ENCODE measurements around the gene CD58.
"Not testable (repeated sequence)": the region's sequence is repeated elsewhere in the genome, so short reads cannot be mapped to it uniquely, and the experiment has no call there.

Gene CD58

GRCh38 chr1:116596742-116597307, 26.0 kb upstream of the CD58 start:
- not testable (repeated sequence) for H3K27ac Mint-ChIP-seq; H3K4me3 Mint-ChIP-seq; H3K9me3 Mint-ChIP-seq (ENCODE audit: low read depth); H3K4me1 Mint-ChIP-seq (ENCODE audit: low read depth); H3K27me3 Mint-ChIP-seq; H3K36me3 Mint-ChIP-seq

DNA sequence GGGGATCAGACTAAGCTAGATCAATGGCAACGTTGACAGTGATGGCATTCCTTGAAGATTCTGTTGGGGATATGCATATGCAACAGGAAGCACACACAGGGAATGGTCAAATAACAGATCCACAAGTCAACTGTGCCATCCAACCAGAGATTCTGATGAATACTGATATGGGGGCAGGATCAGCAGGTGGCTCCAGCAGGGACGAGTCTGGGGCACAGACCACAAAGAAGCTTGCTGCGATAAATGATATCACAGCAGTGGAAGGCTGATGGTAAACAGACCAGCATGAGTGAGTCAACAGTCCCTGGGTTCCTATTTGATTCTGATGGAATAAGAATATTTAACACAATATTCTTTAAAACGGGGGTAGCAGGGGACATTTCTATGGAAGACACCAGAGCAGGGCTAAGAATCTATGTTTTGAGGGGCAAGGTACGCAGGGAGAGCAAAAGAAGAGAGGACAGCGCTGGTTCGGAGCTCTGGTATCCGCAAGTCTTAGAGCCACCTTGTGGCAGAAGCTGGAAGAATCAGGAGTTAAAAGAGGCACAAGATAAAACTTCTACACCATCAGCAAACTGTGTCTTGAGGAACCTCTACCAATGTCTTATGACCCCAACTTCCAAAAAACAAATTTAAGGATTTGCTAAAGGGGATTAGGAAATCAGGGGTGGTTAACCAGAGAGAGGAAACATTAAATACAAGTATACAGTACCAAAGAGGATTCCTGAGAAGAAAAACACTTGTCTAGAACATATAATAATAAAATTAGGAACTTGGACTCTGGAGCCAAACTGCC, 25.3 kb upstream of the CD58 start:
- not testable (repeated sequence) for H3K4me1 Mint-ChIP-seq (ENCODE audit: low read depth); H3K9me3 Mint-ChIP-seq (ENCODE audit: low read depth); H3K27me3 Mint-ChIP-seq; H3K27ac Mint-ChIP-seq; H3K36me3 Mint-ChIP-seq
- peak overlapping the region; percentile 68 for H3K4me3 Mint-ChIP-seq

- not testable (repeated sequence) for H3K4me3 Mint-ChIP-seq; H3K27ac Mint-ChIP-seq; H3K9me3 Mint-ChIP-seq (ENCODE audit: low read depth); H3K36me3 Mint-ChIP-seq; H3K27me3 Mint-ChIP-seq; H3K4me1 Mint-ChIP-seq (ENCODE audit: low read depth)
Measured at GRCh38 chr1:116595065-116595840, 24.4 kb upstream of the CD58 start.

DNA sequence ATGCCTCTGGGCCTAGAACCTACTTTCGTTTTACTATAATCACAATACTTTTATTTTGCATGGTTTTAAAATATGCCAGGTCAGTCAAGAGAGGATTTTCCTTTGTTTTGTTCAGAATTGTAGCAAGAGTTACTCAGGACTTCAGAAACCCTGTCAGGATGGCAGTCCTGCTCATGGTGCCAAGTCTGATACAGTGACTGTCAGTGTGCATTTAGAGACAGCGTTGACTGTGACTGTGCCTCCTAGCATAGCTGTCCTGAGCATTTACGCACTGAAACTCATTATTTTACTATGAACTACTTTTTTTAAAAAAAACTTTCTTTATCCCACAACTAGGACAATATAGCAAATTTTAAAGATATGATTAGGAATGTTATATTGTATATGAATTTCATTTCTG, 23.2 kb upstream of the CD58 start:
- H3K9me3 Mint-ChIP-seq (ENCODE audit: low read depth); H3K27ac Mint-ChIP-seq; H3K4me1 Mint-ChIP-seq (ENCODE audit: low read depth); H3K27me3 Mint-ChIP-seq; H3K36me3 Mint-ChIP-seq; H3K4me3 Mint-ChIP-seq: not testable (repeated sequence)

DNA sequence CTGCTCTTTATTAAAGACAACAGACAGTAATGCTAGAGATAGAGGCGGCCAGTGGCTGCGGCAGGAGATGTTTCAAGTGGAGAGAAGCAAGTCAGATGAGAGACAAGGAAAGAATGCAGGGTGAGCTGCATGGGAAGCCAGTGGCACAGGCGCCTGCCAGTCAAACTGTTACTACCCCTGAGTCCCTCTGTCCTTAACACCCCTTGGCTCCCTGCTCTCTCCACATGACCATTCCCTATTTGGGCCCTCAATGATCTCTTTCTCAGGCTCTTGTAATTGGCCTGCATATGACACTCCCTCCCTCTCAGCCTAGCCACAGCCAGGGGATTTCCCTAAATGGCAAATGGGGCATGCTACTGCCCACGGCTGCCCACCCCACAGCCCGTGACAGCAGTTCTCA, 22.6 kb upstream of the CD58 start:
- not testable (repeated sequence) for H3K36me3 Mint-ChIP-seq; H3K4me3 Mint-ChIP-seq; H3K4me1 Mint-ChIP-seq (ENCODE audit: low read depth); H3K9me3 Mint-ChIP-seq (ENCODE audit: low read depth); H3K27ac Mint-ChIP-seq; H3K27me3 Mint-ChIP-seq

- not testable (repeated sequence) for H3K4me3 Mint-ChIP-seq; H3K27me3 Mint-ChIP-seq; H3K36me3 Mint-ChIP-seq; H3K27ac Mint-ChIP-seq; H3K4me1 Mint-ChIP-seq (ENCODE audit: low read depth); H3K9me3 Mint-ChIP-seq (ENCODE audit: low read depth)
Measured at GRCh38 chr1:116591951-116592605, 21.3 kb upstream of the CD58 start.

GRCh38 chr1:116591006-116591950, 20.5 kb upstream of the CD58 start:
- not testable (repeated sequence) for H3K27me3 Mint-ChIP-seq; H3K4me1 Mint-ChIP-seq (ENCODE audit: low read depth); H3K4me3 Mint-ChIP-seq; H3K9me3 Mint-ChIP-seq (ENCODE audit: low read depth); H3K27ac Mint-ChIP-seq; H3K36me3 Mint-ChIP-seq

- not testable (repeated sequence) for H3K27ac Mint-ChIP-seq; H3K9me3 Mint-ChIP-seq (ENCODE audit: low read depth); H3K36me3 Mint-ChIP-seq; H3K4me1 Mint-ChIP-seq (ENCODE audit: low read depth); H3K27me3 Mint-ChIP-seq; H3K4me3 Mint-ChIP-seq
Measured at GRCh38 chr1:116590359-116591005, 19.7 kb upstream of the CD58 start.

GRCh38 chr1:116589101-116589735, 18.4 kb upstream of the CD58 start:
- H3K4me1 Mint-ChIP-seq (ENCODE audit: low read depth); H3K36me3 Mint-ChIP-seq; H3K27me3 Mint-ChIP-seq; H3K4me3 Mint-ChIP-seq; H3K27ac Mint-ChIP-seq; H3K9me3 Mint-ChIP-seq (ENCODE audit: low read depth): not testable (repeated sequence)

- H3K27ac Mint-ChIP-seq = no peak overlapping the region
- no peaks in the 10 kb centered on the region for H3K4me1 Mint-ChIP-seq (ENCODE audit: low read depth)
- no peaks in the 10 kb centered on the region for H3K27me3 Mint-ChIP-seq
- H3K9me3 Mint-ChIP-seq (ENCODE audit: low read depth) = no peaks in the 10 kb centered on the region
- H3K4me3 Mint-ChIP-seq = no peak overlapping the region
- no peaks in the 10 kb centered on the region for H3K36me3 Mint-ChIP-seq
Measured at GRCh38 chr1:116587501-116588227, 16.8 kb upstream of the CD58 start.

DNA sequence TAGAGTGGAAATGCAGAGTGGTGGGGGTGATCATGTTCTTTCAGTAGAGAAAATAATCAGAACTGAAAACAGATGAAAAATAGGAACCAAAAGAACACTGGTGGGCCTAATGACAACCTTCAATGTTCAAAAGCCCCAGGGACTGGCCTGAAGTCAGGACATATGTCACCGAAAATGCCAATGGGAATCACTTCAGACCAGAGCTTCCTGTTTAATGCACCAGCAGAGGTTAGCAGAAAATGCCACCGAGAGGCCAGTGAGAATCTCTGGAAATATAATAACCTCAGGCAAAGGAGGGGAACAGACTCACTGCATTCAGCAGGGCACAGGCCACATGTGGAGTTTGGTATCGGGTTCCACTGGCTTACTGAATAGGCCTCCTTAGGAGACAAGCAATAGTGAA, 15.9 kb upstream of the CD58 start:
- no peaks in the 10 kb centered on the region for H3K4me1 Mint-ChIP-seq (ENCODE audit: low read depth)
- no peaks in the 10 kb centered on the region for H3K27me3 Mint-ChIP-seq
- H3K27ac Mint-ChIP-seq = no peak overlapping the region
- H3K4me3 Mint-ChIP-seq = no peak overlapping the region
- no peaks in the 10 kb centered on the region for H3K36me3 Mint-ChIP-seq
- H3K9me3 Mint-ChIP-seq (ENCODE audit: low read depth) = no peaks in the 10 kb centered on the region

DNA sequence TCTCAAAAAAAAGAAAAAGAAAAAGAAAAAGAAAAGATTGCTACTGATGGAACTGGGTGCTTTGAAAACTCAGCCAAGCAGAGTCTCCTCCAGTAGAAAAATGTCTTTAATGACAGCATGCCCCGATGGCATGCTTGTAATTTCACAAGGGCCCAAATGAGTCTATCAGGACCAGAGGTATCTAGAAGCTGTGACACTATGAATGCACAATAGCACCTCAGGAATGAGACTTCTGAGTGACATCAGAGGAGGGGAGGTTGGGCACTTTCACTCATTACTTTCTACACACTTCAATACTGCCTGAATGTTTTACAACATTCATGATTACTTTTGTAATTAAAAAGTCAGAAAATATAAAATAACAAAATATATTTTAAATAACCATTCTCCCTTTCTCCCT, 15.1 kb upstream of the CD58 start:
- Mint-ChIP-seq H3K4me1 (ENCODE audit: low read depth) (no peaks in the 10 kb centered on the region), H3K27me3 (no peaks in the 10 kb centered on the region), H3K9me3 (ENCODE audit: low read depth) (no peaks in the 10 kb centered on the region), H3K4me3 (no peak overlapping the region), H3K27ac (no peak overlapping the region), H3K36me3 (no peaks in the 10 kb centered on the region)

DNA sequence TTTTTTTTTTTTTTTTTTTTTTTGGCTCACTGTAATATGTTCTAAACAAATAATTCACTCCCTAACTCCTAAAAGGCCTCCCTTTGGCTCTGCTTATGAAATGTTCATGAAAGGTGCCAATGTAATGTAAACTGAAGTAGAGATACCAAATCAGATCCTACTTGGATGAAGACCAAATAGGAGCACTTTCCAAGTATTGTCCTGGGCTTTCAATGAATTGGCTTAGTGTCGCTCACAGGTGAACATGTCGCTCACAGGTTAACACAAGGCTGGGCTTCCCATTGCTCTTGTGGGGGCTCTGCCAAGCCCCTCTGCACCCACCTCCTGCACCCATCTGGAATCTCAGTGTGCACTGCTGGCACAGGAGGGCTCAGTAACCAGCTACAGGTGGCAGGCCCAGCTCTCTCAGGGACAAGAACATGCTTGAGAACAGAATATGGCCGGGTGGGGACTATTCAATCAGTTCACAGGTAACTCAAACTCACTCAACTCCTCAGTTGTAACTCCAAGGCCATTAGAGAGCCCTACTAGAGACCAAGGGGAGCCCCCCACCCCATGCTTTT, 10.6 kb upstream of the CD58 start:
- Mint-ChIP-seq H3K9me3 (ENCODE audit: low read depth) (no peaks in the 10 kb centered on the region), H3K4me3 (no peak overlapping the region), H3K27me3 (no peaks in the 10 kb centered on the region), H3K27ac (no peak overlapping the region), H3K4me1 (ENCODE audit: low read depth) (no peaks in the 10 kb centered on the region), H3K36me3 (no peaks in the 10 kb centered on the region)

Data from activated naive CD8-positive, alpha-beta T cell (primary cell).